SW 1271 (cell line): ENCODE data around the gene CTNNA3.

ENCODE experiments used
- DNase-seq, 2 experiments: peaks; one replicate each; lab custom pipeline; 2025; lab: John Stamatoyannopoulos, UW

CTNNA3 gene

GRCh38 chr10:66218981-66219587 is 1476.9 kb downstream of the CTNNA3 start:
- DNase-seq, result no peak

- no peak for DNase-seq
Measured at GRCh38 chr10:66218289-66218688, 1477.7 kb downstream of the CTNNA3 start.

- no peak for DNase-seq
Measured at GRCh38 chr10:66215920-66216319, 1480.1 kb downstream of the CTNNA3 start.

GRCh38 chr10:66214721-66215404 is 1481.1 kb downstream of the CTNNA3 start:
- DNase-seq, result no peak

- DNase-seq, result no peak
Measured at GRCh38 chr10:66209025-66209424, 1487.0 kb downstream of the CTNNA3 start.

- DNase-seq, result no peak
Measured at GRCh38 chr10:66204838-66205237, 1491.2 kb downstream of the CTNNA3 start.

- no peak for DNase-seq
Measured at GRCh38 chr10:66202101-66202500, 1493.9 kb downstream of the CTNNA3 start.

- no peak for DNase-seq
Measured at GRCh38 chr10:66192162-66192831, 1503.7 kb downstream of the CTNNA3 start.

- no peak for DNase-seq
Measured at GRCh38 chr10:66190413-66190812, 1505.6 kb downstream of the CTNNA3 start.

GRCh38 chr10:66189271-66189670 is 1506.7 kb downstream of the CTNNA3 start:
- DNase-seq, result no peak

- no peak for DNase-seq
Measured at GRCh38 chr10:66187053-66187733, 1508.8 kb downstream of the CTNNA3 start.

GRCh38 chr10:66183028-66183427 is 1513.0 kb downstream of the CTNNA3 start:
- no peak for DNase-seq

GRCh38 chr10:66180581-66181318 is 1515.2 kb downstream of the CTNNA3 start:
- DNase-seq, result peak in 1 of 2 experiments; percentile 53

GRCh38 chr10:66180021-66180420 is 1516.0 kb downstream of the CTNNA3 start:
- DNase-seq, result no peak

GRCh38 chr10:66176772-66177171 is 1519.2 kb downstream of the CTNNA3 start:
- DNase-seq, result no peak

- no peak for DNase-seq
Measured at GRCh38 chr10:66167816-66168215, 1528.2 kb downstream of the CTNNA3 start.

- no peak for DNase-seq
Measured at GRCh38 chr10:66162560-66163143, 1533.3 kb downstream of the CTNNA3 start.

- DNase-seq, result no peak
Measured at GRCh38 chr10:66151346-66151745, 1544.6 kb downstream of the CTNNA3 start.

GRCh38 chr10:66148312-66148711 is 1547.7 kb downstream of the CTNNA3 start:
- DNase-seq, result no peak

GRCh38 chr10:66144016-66144415 is 1552.0 kb downstream of the CTNNA3 start:
- no peak for DNase-seq

GRCh38 chr10:66102756-66103155 is 1593.2 kb downstream of the CTNNA3 start:
- DNase-seq, result no peak
